Measurements from ENCODE around the gene S1PR1.

S1PR1 gene

GRCh38 chr1:101238031-101238628 is 1.3 kb downstream of the S1PR1 start:
- ATAC-seq, result no peak
- TF ChIP-seq ZNF70 (CRISPR knock-in tag; IDR thresholded peaks at IDR 0.05), result no peak
- TF ChIP-seq ZC3H10 (CRISPR knock-in tag; IDR thresholded peaks at IDR 0.05), result no peak
- no peak for TF ChIP-seq ZNF8 (CRISPR knock-in tag; IDR thresholded peaks at IDR 0.05)
- TF ChIP-seq OSR1 (CRISPR knock-in tag; IDR thresholded peaks at IDR 0.05), result no peak
- TF ChIP-seq POU6F1 (CRISPR knock-in tag; IDR thresholded peaks at IDR 0.05; ENCODE audit: borderline replicate concordance, low read depth), result no peak
- no peak for TF ChIP-seq ISL1 (CRISPR knock-in tag; IDR thresholded peaks at IDR 0.05)
- TF ChIP-seq PATZ1 (CRISPR knock-in tag; IDR thresholded peaks at IDR 0.05; ENCODE audit: borderline replicate concordance), result no peak
- no peak for TF ChIP-seq RARB (CRISPR knock-in tag; IDR thresholded peaks at IDR 0.05)
- no peak for TF ChIP-seq TSHZ2 (CRISPR knock-in tag; IDR thresholded peaks at IDR 0.05)
- TF ChIP-seq ZNF565 (CRISPR knock-in tag; conservative IDR thresholded peaks at IDR 0.05; ENCODE audit: low read depth), result no peak
- no peak for TF ChIP-seq TCF4 (CRISPR knock-in tag; IDR thresholded peaks at IDR 0.05; ENCODE audit: borderline replicate concordance)
- no peak for TF ChIP-seq TOX (CRISPR knock-in tag; IDR thresholded peaks at IDR 0.05; ENCODE audit: borderline replicate concordance)
- no peak for TF ChIP-seq CSDC2 (CRISPR knock-in tag; IDR thresholded peaks at IDR 0.05)
- no peak for TF ChIP-seq ARNTL (CRISPR knock-in tag; IDR thresholded peaks at IDR 0.05; ENCODE audit: borderline replicate concordance, low read depth)
- TF ChIP-seq CSRNP3 (CRISPR knock-in tag; IDR thresholded peaks at IDR 0.05), result no peak
- TF ChIP-seq GLIS3 (CRISPR knock-in tag; IDR thresholded peaks at IDR 0.05), result no peak

GRCh38 chr1:101238681-101239094 is 1.9 kb downstream of the S1PR1 start:
- no peak for TF ChIP-seq ARNTL (CRISPR knock-in tag; IDR thresholded peaks at IDR 0.05; ENCODE audit: borderline replicate concordance, low read depth)
- no peak for TF ChIP-seq ISL1 (CRISPR knock-in tag; IDR thresholded peaks at IDR 0.05)
- no peak for TF ChIP-seq RARB (CRISPR knock-in tag; IDR thresholded peaks at IDR 0.05)
- no peak for TF ChIP-seq ZNF565 (CRISPR knock-in tag; conservative IDR thresholded peaks at IDR 0.05; ENCODE audit: low read depth)
- TF ChIP-seq ZNF8 (CRISPR knock-in tag; IDR thresholded peaks at IDR 0.05), result no peak
- no peak for TF ChIP-seq SNAI2 (CRISPR knock-in tag; IDR thresholded peaks at IDR 0.05)
- no peak for TF ChIP-seq CSDC2 (CRISPR knock-in tag; IDR thresholded peaks at IDR 0.05)
- TF ChIP-seq TCF4 (CRISPR knock-in tag; IDR thresholded peaks at IDR 0.05; ENCODE audit: borderline replicate concordance), result no peak
- TF ChIP-seq OSR1 (CRISPR knock-in tag; IDR thresholded peaks at IDR 0.05), result no peak
- ATAC-seq, result peak; percentile 65

GRCh38 chr1:101239095-101240040 is 2.5 kb downstream of the S1PR1 start:
- ATAC-seq, result no peak
- TF ChIP-seq BACH2 (CRISPR knock-in tag; IDR thresholded peaks at IDR 0.05; ENCODE audit: borderline replicate concordance), result no peak
- TF ChIP-seq ZFP3 (CRISPR knock-in tag; IDR thresholded peaks at IDR 0.05), result no peak
- no peak for TF ChIP-seq TCF4 (CRISPR knock-in tag; IDR thresholded peaks at IDR 0.05; ENCODE audit: borderline replicate concordance)
- no peak for TF ChIP-seq TOX (CRISPR knock-in tag; IDR thresholded peaks at IDR 0.05; ENCODE audit: borderline replicate concordance)
- TF ChIP-seq ZNF8 (CRISPR knock-in tag; IDR thresholded peaks at IDR 0.05), result no peak
- no peak for TF ChIP-seq ESRRG (CRISPR knock-in tag; IDR thresholded peaks at IDR 0.05)
- TF ChIP-seq OSR1 (CRISPR knock-in tag; IDR thresholded peaks at IDR 0.05), result no peak
- no peak for TF ChIP-seq GLIS3 (CRISPR knock-in tag; IDR thresholded peaks at IDR 0.05)
- no peak for TF ChIP-seq PPARA (CRISPR knock-in tag; IDR thresholded peaks at IDR 0.05; ENCODE audit: borderline replicate concordance)
- TF ChIP-seq ZFP30 (CRISPR knock-in tag; IDR thresholded peaks at IDR 0.05), result no peak
- no peak for TF ChIP-seq POU6F1 (CRISPR knock-in tag; IDR thresholded peaks at IDR 0.05; ENCODE audit: borderline replicate concordance, low read depth)
- no peak for TF ChIP-seq CSRNP3 (CRISPR knock-in tag; IDR thresholded peaks at IDR 0.05)
- no peak for TF ChIP-seq CSDC2 (CRISPR knock-in tag; IDR thresholded peaks at IDR 0.05)
